HG03095 (cell line): ENCODE measurements around the gene FBXL19.

Experiments
- ATAC-seq: cut with Tn5 transposase; IDR thresholded peaks from one replicate; pipeline ENCODE4 v1.9.1; 2021; ENCODE audit warnings: moderate library complexity; ENCODE audit not compliant: unreplicated experiment

Gene FBXL19

GRCh38 chr16:30985401-30986128, 62.2 kb downstream of the FBXL19 start:
- no peak for ATAC-seq

GRCh38 chr16:30986129-30986991, 63.0 kb downstream of the FBXL19 start:
- no peak for ATAC-seq

GRCh38 chr16:30987581-30988190, 64.3 kb downstream of the FBXL19 start:
- no peak for ATAC-seq

GRCh38 chr16:30989469-30990047, 66.2 kb downstream of the FBXL19 start:
- no peak for ATAC-seq

GRCh38 chr16:30990105-30990504, 66.7 kb downstream of the FBXL19 start:
- no peak for ATAC-seq

- no peak for ATAC-seq
Observed at GRCh38 chr16:30991052-30991451, 67.7 kb downstream of the FBXL19 start.

GRCh38 chr16:30992276-30992780, 69.0 kb downstream of the FBXL19 start:
- no peak for ATAC-seq

GRCh38 chr16:30992931-30993816, 69.8 kb downstream of the FBXL19 start:
- no peak for ATAC-seq

- ATAC-seq: peak; percentile 7
Observed at GRCh38 chr16:30995927-30996323, 72.6 kb downstream of the FBXL19 start.

- peak; percentile 11 for ATAC-seq
Observed at GRCh38 chr16:30996324-30996984, 73.1 kb downstream of the FBXL19 start.

GRCh38 chr16:30996985-30997724, 73.8 kb downstream of the FBXL19 start:
- peak; percentile 64 for ATAC-seq

- no peak for ATAC-seq
Observed at GRCh38 chr16:30997725-30998711, 74.6 kb downstream of the FBXL19 start.
